LHCN-M2 (cell line): ENCODE measurements around the gene ZKSCAN4. TPM values are rescaled to one million over a fixed set of nuclear protein-coding genes. Genes with fewer than 3 reads are reported as not detected.

ENCODE experiments used
- DNase-seq: peaks from one replicate; pipeline ENCODE4 v3.0.0-alpha.2; 2012; ENCODE audit warnings: low read depth
- polyA plus RNA-seq: library from polyadenylated mRNA; unstranded; fragments of >200 nt; gene quantifications from one replicate; pipeline ENCODE4 v1.2.1, GENCODE V29; 2012; ENCODE audit warnings: missing spikeins
- total RNA-seq: library from RNA; depleted of rRNA; stranded (reverse); fragments of >200 nt; gene quantifications from 2 replicates; pipeline ENCODE4 v1.2.3, GENCODE V29; 2014; rRNA removed

Gene ZKSCAN4
- 4.1 and 4.4 TPM in 2 replicates for total RNA-seq
- 2.5 TPM for polyA plus RNA-seq

GRCh38 chr6:28252009-28252975 is at the start of gene ZKSCAN4:
Gene ZKSCAN4, minus strand, starts transcription at chr6:28252269. Its CDS starts 289 bp downstream, at chr6:28251980.
- DNase-seq = peak; percentile 93

GRCh38 chr6:28296520-28297060 is 44.5 kb upstream of the ZKSCAN4 start:
- no peak for DNase-seq

- no peak for DNase-seq
Measured at GRCh38 chr6:28295326-28295725, 43.3 kb upstream of the ZKSCAN4 start.

GRCh38 chr6:28291573-28291972 is 39.5 kb upstream of the ZKSCAN4 start:
- no peak for DNase-seq

GRCh38 chr6:28282926-28283325 is 30.9 kb upstream of the ZKSCAN4 start:
- peak; percentile 30 for DNase-seq

- peak; percentile 73 for DNase-seq
Measured at GRCh38 chr6:28281288-28282064, 29.4 kb upstream of the ZKSCAN4 start, which contains the start of gene PGBD1. Gene PGBD1, plus strand, starts transcription at chr6:28281572. Its CDS starts 2,242 bp downstream, at chr6:28283814.

- no peak for DNase-seq
Measured at GRCh38 chr6:28280595-28281287, 28.7 kb upstream of the ZKSCAN4 start.

- DNase-seq = no peak
Measured at GRCh38 chr6:28277746-28278145, 25.7 kb upstream of the ZKSCAN4 start.

GRCh38 chr6:28274888-28275287 is 22.8 kb upstream of the ZKSCAN4 start:
- no peak for DNase-seq

GRCh38 chr6:28269492-28269891 is 17.4 kb upstream of the ZKSCAN4 start:
- DNase-seq = peak; percentile 85

GRCh38 chr6:28267695-28268059 is 15.6 kb upstream of the ZKSCAN4 start:
- no peak for DNase-seq

- peak; percentile 87 for DNase-seq
Measured at GRCh38 chr6:28266962-28267694, 15.1 kb upstream of the ZKSCAN4 start, which contains the start of gene ZSCAN26. Gene ZSCAN26, plus strand, starts transcription at chr6:28267143. Its CDS starts 4,777 bp downstream, at chr6:28271920.

- DNase-seq = no peak
Measured at GRCh38 chr6:28266563-28266961, 14.5 kb upstream of the ZKSCAN4 start.

- no peak for DNase-seq
Measured at GRCh38 chr6:28264834-28265401, 12.8 kb upstream of the ZKSCAN4 start.

GRCh38 chr6:28263922-28264321 is 11.9 kb upstream of the ZKSCAN4 start:
- no peak for DNase-seq

- DNase-seq = no peak
Measured at GRCh38 chr6:28258877-28259777, 7.1 kb upstream of the ZKSCAN4 start, which contains the start of gene NKAPL. Gene NKAPL, plus strand, starts transcription at chr6:28259297. Its CDS starts 75 bp downstream, at chr6:28259372.

GRCh38 chr6:28257042-28257441 is 5.0 kb upstream of the ZKSCAN4 start:
- DNase-seq = no peak

- no peak for DNase-seq
Measured at GRCh38 chr6:28254121-28254519, 2.1 kb upstream of the ZKSCAN4 start.

- no peak for DNase-seq
Measured at GRCh38 chr6:28251661-28252008, 434 bp downstream of the ZKSCAN4 start.
